Measurements from ENCODE around the gene C2orf92. TPM values are rescaled to one million over a fixed set of nuclear protein-coding genes. Genes with fewer than 3 reads are reported as not detected.
A peak's percentile ranks its signal among the peaks of the same experiment; 100 is the strongest.

Gene C2orf92
- total RNA-seq, 6 donors from 2014 or later: 9.1 to 45.1 (median 23.1) TPM

GRCh38 chr2:97731274-97732020 is 61.9 kb downstream of the C2orf92 start:
- peak in 1 of 2 donors; percentile 14 for DNase-seq
- TF ChIP-seq POLR2AphosphoS5 (IDR thresholded peaks at IDR 0.05): no peak
- no peak for TF ChIP-seq EP300 (IDR thresholded peaks at IDR 0.05)
- TF ChIP-seq, protein P1, sequence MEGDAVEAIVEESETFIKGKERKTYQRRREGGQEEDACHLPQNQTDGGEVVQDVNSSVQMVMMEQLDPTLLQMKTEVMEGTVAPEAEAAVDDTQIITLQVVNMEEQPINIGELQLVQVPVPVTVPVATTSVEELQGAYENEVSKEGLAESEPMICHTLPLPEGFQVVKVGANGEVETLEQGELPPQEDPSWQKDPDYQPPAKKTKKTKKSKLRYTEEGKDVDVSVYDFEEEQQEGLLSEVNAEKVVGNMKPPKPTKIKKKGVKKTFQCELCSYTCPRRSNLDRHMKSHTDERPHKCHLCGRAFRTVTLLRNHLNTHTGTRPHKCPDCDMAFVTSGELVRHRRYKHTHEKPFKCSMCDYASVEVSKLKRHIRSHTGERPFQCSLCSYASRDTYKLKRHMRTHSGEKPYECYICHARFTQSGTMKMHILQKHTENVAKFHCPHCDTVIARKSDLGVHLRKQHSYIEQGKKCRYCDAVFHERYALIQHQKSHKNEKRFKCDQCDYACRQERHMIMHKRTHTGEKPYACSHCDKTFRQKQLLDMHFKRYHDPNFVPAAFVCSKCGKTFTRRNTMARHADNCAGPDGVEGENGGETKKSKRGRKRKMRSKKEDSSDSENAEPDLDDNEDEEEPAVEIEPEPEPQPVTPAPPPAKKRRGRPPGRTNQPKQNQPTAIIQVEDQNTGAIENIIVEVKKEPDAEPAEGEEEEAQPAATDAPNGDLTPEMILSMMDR (IDR thresholded peaks at IDR 0.05): no peak
- TF ChIP-seq POLR2A (IDR thresholded peaks at IDR 0.05): no peak
- H3K4me1 ChIP-seq: no peaks in the 10 kb centered on the region
- 88 to 92% methylated on average over 7 to 12 of the region's 12 CpGs for WGBS, 2 donors
- H3K27me3 ChIP-seq: no peaks in the 10 kb centered on the region
- no peak for ATAC-seq (ENCODE audit: low FRiP score in 2 of 2)
- no peak overlapping the region for H3K4me3 ChIP-seq
- no peaks in the 10 kb centered on the region for H3K36me3 ChIP-seq
- peaks cover 0 to 10% (median 8%) of the 10 kb centered on the region in 4 donors for H3K9me3 ChIP-seq
- no peak overlapping the region for H3K27ac ChIP-seq

DNA sequence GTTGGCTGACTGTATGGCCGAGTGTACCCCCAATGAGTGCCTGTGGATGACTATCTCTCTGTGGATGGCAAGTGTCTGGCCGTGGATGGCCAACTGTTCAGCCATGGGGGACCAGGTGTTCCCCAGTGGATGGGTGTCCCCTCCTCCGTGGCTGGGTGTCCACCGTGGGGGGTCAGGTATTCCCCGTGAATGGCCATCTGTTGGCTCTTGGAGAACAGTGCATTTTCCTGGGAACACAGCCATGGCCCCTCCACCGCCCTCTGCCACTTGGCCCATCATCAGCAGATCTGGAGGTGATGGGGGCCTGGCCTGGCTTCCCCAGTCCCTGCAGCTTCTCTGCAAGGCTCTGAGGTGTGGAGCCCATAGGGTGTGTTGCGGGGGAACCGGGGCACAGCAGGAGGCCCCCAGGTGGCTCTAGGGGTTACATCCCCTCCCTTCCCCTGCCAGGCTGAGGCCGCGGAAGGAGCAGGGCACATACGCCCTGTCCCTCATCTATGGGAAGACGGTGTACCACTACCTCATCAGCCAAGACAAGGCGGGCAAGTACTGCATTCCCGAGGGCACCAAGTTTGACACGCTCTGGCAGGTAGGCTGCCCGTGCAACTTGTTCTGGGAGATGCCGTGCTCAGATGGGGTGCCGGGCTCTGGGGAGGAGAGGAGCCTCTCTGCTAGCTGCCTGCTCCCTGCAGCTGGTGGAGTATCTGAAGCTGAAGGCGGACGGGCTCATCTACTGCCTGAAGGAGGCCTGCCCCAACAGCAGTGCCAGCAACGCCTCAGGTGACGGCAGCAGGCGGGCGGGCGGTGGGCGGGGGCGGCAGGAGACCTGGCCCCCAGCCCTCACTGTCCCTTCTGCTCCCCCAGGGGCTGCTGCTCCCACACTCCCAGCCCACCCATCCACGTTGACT is 63.2 kb downstream of the C2orf92 start:
- no peaks in the 10 kb centered on the region for H3K4me1 ChIP-seq
- H3K36me3 ChIP-seq: no peaks in the 10 kb centered on the region
- DNase-seq: peak; percentile 17 to 67
- H3K9me3 ChIP-seq: peaks cover 0 to 10% (median 8%) of the 10 kb centered on the region in 4 donors
- no peak for TF ChIP-seq POLR2AphosphoS5 (IDR thresholded peaks at IDR 0.05)
- TF ChIP-seq, protein P1 (IDR thresholded peaks at IDR 0.05): no peak
- TF ChIP-seq POLR2A (IDR thresholded peaks at IDR 0.05): no peak
- no peak for TF ChIP-seq EP300 (IDR thresholded peaks at IDR 0.05)
- H3K4me3 ChIP-seq: no peak overlapping the region
- H3K27ac ChIP-seq: no peak overlapping the region
- H3K27me3 ChIP-seq: no peaks in the 10 kb centered on the region
- 94 to 96% methylated on average over 16 to 24 of the region's 28 CpGs for WGBS, 2 donors
- no peak for ATAC-seq (ENCODE audit: low FRiP score in 2 of 2)

- TF ChIP-seq POLR2A (IDR thresholded peaks at IDR 0.05): no peak
- no peak for TF ChIP-seq EP300 (IDR thresholded peaks at IDR 0.05)
- TF ChIP-seq, protein P1 (IDR thresholded peaks at IDR 0.05): no peak
- no peak for TF ChIP-seq POLR2AphosphoS5 (IDR thresholded peaks at IDR 0.05)
- WGBS, 2 donors: 79 to 90% methylated on average over 8 to 20 of the region's 20 CpGs
- Histone ChIP-seq H3K9me3 (peaks cover 0 to 10% (median 8%) of the 10 kb centered on the region in 4 donors), H3K27ac (no peak overlapping the region), H3K4me3 (no peak overlapping the region), H3K27me3 (no peaks in the 10 kb centered on the region), H3K4me1 (no peaks in the 10 kb centered on the region), H3K36me3 (no peaks in the 10 kb centered on the region)
- peak in 1 of 2 donors; percentile 77 for DNase-seq
- no peak for ATAC-seq (ENCODE audit: low FRiP score in 2 of 2)
These were observed 64.0 kb downstream of the C2orf92 start for GRCh38 chr2:97733341-97734035.

DNA sequence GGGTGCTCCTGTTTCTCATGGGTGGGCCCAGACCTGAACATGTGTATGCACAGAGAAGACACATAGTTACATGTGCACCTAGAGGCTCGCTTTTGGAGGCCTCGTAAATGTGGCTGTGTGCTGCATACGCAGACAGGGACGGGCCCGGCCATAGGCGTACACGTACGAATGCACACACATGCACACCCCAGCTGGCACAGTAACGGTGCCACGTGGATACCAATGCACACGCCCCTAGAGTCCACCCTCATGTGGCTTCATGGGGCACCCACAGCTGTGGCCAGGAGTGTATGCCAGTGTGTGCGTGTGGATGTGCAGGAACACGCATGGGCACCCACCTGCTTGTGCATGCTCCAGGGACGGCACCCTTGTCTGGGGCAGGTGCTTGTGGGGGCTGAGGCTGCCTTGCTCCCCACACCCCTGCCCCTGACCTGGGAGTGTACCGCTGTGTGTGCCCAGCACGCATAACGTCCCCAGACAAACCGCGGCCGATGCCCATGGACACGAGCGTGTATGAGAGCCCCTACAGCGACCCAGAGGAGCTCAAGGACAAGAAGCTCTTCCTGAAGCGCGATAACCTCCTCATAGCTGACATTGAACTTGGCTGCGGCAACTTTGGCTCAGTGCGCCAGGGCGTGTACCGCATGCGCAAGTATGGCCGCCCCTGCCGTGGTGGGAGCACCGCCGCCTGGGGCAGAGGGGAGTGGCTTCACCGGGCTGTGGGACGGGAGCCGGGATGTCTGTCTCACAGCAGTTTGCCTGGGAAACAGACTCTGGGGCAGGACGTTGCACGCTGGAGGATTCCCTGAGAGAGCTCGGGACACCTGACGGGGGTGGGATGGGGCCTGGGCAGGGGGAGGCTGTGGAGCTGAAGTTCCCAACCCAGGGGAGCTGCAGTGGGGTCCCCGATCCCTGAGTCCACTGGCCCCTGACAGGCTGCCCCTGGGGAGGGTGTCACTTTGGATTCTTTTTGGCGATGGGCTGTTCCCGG is 64.8 kb downstream of the C2orf92 start:
- ATAC-seq (ENCODE audit: low FRiP score in 2 of 2) (no peak), DNase-seq (peak; percentile 16 to 62)
- Histone ChIP-seq H3K27me3 (no peaks in the 10 kb centered on the region), H3K4me3 (no peak overlapping the region), H3K36me3 (no peaks in the 10 kb centered on the region), H3K4me1 (no peaks in the 10 kb centered on the region), H3K9me3 (peaks cover 0 to 10% (median 8%) of the 10 kb centered on the region in 4 donors), H3K27ac (no peak overlapping the region)
- TF ChIP-seq EP300 (IDR thresholded peaks at IDR 0.05) (no peak), POLR2AphosphoS5 (IDR thresholded peaks at IDR 0.05) (no peak), POLR2A (IDR thresholded peaks at IDR 0.05) (no peak)
- TF ChIP-seq, protein P1 (IDR thresholded peaks at IDR 0.05): no peak
- 95% methylated on average over 17 to 41 of the region's 44 CpGs for WGBS, 2 donors
